ENCODE results near the gene CCT8L2. TPM values are rescaled to one million over a fixed set of nuclear protein-coding genes. Genes with fewer than 3 reads are reported as not detected.
"Not testable (repeated sequence)": the region's sequence is repeated elsewhere in the genome, so short reads cannot be mapped to it uniquely, and the experiment has no call there.

Gene CCT8L2
- total RNA-seq, 1 experiment from 2014 or later = not detected

DNA sequence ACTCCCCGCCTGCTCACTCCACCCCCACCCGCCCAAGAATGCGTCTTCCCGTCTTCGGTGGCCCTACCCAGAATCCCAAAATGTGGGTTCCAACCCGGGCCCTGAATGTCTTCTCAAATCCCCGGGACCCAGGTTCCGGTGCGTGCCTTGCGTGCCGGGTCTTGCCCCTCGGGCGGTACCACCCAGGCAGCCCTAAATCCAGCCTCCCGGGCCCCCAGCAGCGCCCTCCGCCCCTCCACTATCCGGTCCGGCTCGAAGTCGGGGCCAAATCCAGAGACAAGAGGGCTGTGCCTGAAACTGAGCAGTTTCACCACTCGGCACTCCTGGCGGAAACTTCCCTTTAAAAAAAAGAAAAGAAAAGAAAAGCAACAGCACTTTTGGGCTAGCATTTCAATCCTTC, 16.3 kb upstream of the CCT8L2 start:
- no peaks in the 10 kb centered on the region for H3K36me3 ChIP-seq (ENCODE audit: control insufficient read depth, insufficient read depth, low read length)
- TF ChIP-seq TCF7L2 (IDR thresholded peaks at IDR 0.05; ENCODE audit: low read depth, low read length) = no peak
- TF ChIP-seq, protein P1, sequence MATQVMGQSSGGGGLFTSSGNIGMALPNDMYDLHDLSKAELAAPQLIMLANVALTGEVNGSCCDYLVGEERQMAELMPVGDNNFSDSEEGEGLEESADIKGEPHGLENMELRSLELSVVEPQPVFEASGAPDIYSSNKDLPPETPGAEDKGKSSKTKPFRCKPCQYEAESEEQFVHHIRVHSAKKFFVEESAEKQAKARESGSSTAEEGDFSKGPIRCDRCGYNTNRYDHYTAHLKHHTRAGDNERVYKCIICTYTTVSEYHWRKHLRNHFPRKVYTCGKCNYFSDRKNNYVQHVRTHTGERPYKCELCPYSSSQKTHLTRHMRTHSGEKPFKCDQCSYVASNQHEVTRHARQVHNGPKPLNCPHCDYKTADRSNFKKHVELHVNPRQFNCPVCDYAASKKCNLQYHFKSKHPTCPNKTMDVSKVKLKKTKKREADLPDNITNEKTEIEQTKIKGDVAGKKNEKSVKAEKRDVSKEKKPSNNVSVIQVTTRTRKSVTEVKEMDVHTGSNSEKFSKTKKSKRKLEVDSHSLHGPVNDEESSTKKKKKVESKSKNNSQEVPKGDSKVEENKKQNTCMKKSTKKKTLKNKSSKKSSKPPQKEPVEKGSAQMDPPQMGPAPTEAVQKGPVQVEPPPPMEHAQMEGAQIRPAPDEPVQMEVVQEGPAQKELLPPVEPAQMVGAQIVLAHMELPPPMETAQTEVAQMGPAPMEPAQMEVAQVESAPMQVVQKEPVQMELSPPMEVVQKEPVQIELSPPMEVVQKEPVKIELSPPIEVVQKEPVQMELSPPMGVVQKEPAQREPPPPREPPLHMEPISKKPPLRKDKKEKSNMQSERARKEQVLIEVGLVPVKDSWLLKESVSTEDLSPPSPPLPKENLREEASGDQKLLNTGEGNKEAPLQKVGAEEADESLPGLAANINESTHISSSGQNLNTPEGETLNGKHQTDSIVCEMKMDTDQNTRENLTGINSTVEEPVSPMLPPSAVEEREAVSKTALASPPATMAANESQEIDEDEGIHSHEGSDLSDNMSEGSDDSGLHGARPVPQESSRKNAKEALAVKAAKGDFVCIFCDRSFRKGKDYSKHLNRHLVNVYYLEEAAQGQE (IDR thresholded peaks at IDR 0.05; ENCODE audit: insufficient read depth in 1 of 2, low read depth in 2 of 2, low read length in 1 of 2) = no peak
- TF ChIP-seq POLR2AphosphoS5 (IDR thresholded peaks at IDR 0.05; ENCODE audit: low read depth, low read length) = no peak
- TF ChIP-seq SIN3A (IDR thresholded peaks at IDR 0.05; ENCODE audit: borderline replicate concordance, insufficient read depth, low read depth, low read length) = no peak
- TF ChIP-seq CTCF (IDR thresholded peaks at IDR 0.05) = no peak
- H3K9me3 ChIP-seq (ENCODE audit: control insufficient read depth, insufficient read depth, low read depth, low read length) = no peaks in the 10 kb centered on the region
- ChIA-PET CTCF (no interaction called here), POLR2A (no interaction called here)
- no peaks in the 10 kb centered on the region for H3K4me1 ChIP-seq (ENCODE audit: control insufficient read depth, insufficient read depth, low read length)
- H3K27me3 ChIP-seq (ENCODE audit: control insufficient read depth, insufficient read depth, low read length) = no peaks in the 10 kb centered on the region
- intact Hi-C loops (cut with micrococcal nuclease; ENCODE audit: unreplicated experiment) = no loop called here
- H3K4me3 ChIP-seq (ENCODE audit: low read depth in 2 of 2, low read length in 2 of 2) = no peak overlapping the region
- H3K27ac ChIP-seq (ENCODE audit: low read length) = no peak overlapping the region
- no peak for DNase-seq (ENCODE audit: low read depth, low spot score)
- no TSS peak for BruUV-seq (replicated peaks)
- no peak for ATAC-seq
- in situ Hi-C loops (cut with HindIII; ENCODE audit: low pct_unique_long_range_greater_than_20kb, low sequenced_read_pairs) = no loop called here

DNA sequence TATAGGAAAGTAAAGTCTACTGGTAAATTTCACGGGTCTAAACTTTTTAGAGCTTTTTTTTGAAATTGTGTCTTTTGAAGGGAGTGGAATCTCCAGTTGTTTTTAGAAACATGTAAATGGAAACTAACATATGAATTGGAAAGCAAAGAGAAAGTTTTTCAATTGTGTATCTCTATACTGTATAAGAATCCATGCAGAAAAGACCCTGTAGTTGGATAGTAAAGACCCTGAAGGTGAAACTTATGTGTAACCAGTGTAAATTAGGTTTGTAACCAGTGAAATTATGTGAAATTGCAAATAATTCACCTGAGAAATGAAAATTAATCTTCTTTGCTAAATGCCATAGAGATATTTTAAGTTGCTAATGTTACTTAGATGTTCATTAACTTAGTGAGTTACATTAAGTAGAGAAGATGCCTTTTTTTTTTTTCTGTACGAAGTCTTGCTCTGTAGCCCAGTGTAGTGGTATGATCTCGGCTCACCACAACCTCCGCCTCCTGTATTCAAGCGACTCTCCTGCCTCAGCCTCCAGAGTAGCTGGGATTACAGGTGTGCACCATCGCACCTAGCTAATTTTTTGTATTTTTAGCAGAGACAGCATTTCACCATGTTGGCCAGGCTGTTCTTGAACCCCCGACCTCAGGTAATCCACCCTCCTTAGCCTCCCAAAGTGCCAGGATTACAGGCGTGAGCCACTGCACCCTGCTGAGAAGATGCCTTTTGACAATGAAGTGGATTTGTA, 11.8 kb upstream of the CCT8L2 start:
- POLR2A ChIA-PET; DNase-seq (ENCODE audit: low read depth, low spot score); H3K27ac ChIP-seq (ENCODE audit: low read length); H3K36me3 ChIP-seq (ENCODE audit: control insufficient read depth, insufficient read depth, low read length); H3K27me3 ChIP-seq (ENCODE audit: control insufficient read depth, insufficient read depth, low read length); in situ Hi-C loops (cut with HindIII; ENCODE audit: low pct_unique_long_range_greater_than_20kb, low sequenced_read_pairs); ATAC-seq; H3K9me3 ChIP-seq (ENCODE audit: control insufficient read depth, insufficient read depth, low read depth, low read length); CTCF ChIA-PET; H3K4me3 ChIP-seq (ENCODE audit: low read depth in 2 of 2, low read length in 2 of 2); BruUV-seq (replicated peaks); intact Hi-C loops (cut with micrococcal nuclease; ENCODE audit: unreplicated experiment); H3K4me1 ChIP-seq (ENCODE audit: control insufficient read depth, insufficient read depth, low read length): not testable (repeated sequence)

DNA sequence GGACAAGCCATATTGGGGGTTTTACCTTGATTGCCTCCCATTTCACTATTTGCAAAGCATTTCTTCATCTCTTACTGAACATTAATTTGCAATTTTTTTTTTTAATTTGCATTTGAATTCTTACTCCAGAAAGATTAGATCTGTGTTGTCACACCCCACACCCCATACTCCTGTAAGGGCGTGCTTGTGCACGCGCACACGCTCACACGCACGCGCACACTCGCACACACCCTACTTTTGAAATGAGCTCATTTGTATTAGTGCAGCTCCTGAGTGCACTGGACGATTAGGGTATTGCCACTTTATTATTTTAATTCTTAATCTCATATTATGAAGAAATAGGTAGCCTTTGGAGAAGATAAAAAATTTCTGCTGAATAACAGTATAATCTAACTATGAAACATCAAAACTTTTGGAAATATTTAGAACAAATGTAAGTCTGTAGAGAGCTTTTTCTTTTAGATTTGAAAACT, 11.2 kb upstream of the CCT8L2 start:
- H3K36me3 ChIP-seq (ENCODE audit: control insufficient read depth, insufficient read depth, low read length); H3K4me3 ChIP-seq (ENCODE audit: low read depth in 2 of 2, low read length in 2 of 2); H3K9me3 ChIP-seq (ENCODE audit: control insufficient read depth, insufficient read depth, low read depth, low read length); CTCF ChIA-PET; BruUV-seq (replicated peaks); intact Hi-C loops (cut with micrococcal nuclease; ENCODE audit: unreplicated experiment); DNase-seq (ENCODE audit: low read depth, low spot score); H3K4me1 ChIP-seq (ENCODE audit: control insufficient read depth, insufficient read depth, low read length); ATAC-seq; POLR2A ChIA-PET; in situ Hi-C loops (cut with HindIII; ENCODE audit: low pct_unique_long_range_greater_than_20kb, low sequenced_read_pairs); H3K27me3 ChIP-seq (ENCODE audit: control insufficient read depth, insufficient read depth, low read length); H3K27ac ChIP-seq (ENCODE audit: low read length): not testable (repeated sequence)

All from Panc1 (cell line).